ENCODE results near the gene HDAC4. TPM values are rescaled to one million over a fixed set of nuclear protein-coding genes. Genes with fewer than 3 reads are reported as not detected.
A peak's percentile ranks its signal among the peaks of the same experiment; 100 is the strongest.

HDAC4 gene
- total RNA-seq, 1 donor from 2014 or later = 39.0 TPM

- H3K4me1 Mint-ChIP-seq (ENCODE audit: unreplicated experiment) = peaks cover 8% of the 10 kb centered on the region
- TF ChIP-seq CTCF (conservative IDR thresholded peaks at IDR 0.05) = peak; percentile 39
- H3K27ac Mint-ChIP-seq = no peak overlapping the region
- no peak overlapping the region for H3K4me3 Mint-ChIP-seq
- no peaks in the 10 kb centered on the region for H3K9me3 Mint-ChIP-seq
- peak; percentile 39 for DNase-seq (ENCODE audit: extremely low spot score, unreplicated experiment)
- H3K27me3 Mint-ChIP-seq = no peaks in the 10 kb centered on the region
- peaks cover 23% of the 10 kb centered on the region for H3K36me3 Mint-ChIP-seq
These were observed 237.7 kb downstream of the HDAC4 start for GRCh38 chr2:239162976-239163687.

GRCh38 chr2:239162141-239162821 lies 238.5 kb downstream of the HDAC4 start:
- Mint-ChIP-seq H3K9me3 (no peaks in the 10 kb centered on the region), H3K27me3 (no peaks in the 10 kb centered on the region), H3K4me1 (ENCODE audit: unreplicated experiment) (peaks cover 11% of the 10 kb centered on the region), H3K36me3 (peaks cover 23% of the 10 kb centered on the region), H3K4me3 (no peak overlapping the region), H3K27ac (no peak overlapping the region)
- TF ChIP-seq CTCF (conservative IDR thresholded peaks at IDR 0.05) = no peak
- peak; percentile 66 for DNase-seq (ENCODE audit: extremely low spot score, unreplicated experiment)

- no peak for TF ChIP-seq CTCF (conservative IDR thresholded peaks at IDR 0.05)
- no peaks in the 10 kb centered on the region for H3K9me3 Mint-ChIP-seq
- H3K36me3 Mint-ChIP-seq = peaks cover 21% of the 10 kb centered on the region
- H3K4me1 Mint-ChIP-seq (ENCODE audit: unreplicated experiment) = peaks cover 14% of the 10 kb centered on the region
- no peak overlapping the region for H3K4me3 Mint-ChIP-seq
- H3K27me3 Mint-ChIP-seq = no peaks in the 10 kb centered on the region
- H3K27ac Mint-ChIP-seq = no peak overlapping the region
- DNase-seq (ENCODE audit: extremely low spot score, unreplicated experiment) = peak; percentile 52
These were observed 239.1 kb downstream of the HDAC4 start for GRCh38 chr2:239161711-239162140.

- Mint-ChIP-seq H3K27ac (no peak overlapping the region), H3K9me3 (no peaks in the 10 kb centered on the region), H3K27me3 (no peaks in the 10 kb centered on the region), H3K36me3 (peaks cover 17% of the 10 kb centered on the region), H3K4me1 (ENCODE audit: unreplicated experiment) (peaks cover 18% of the 10 kb centered on the region), H3K4me3 (no peak overlapping the region)
- peak; percentile 47 for DNase-seq (ENCODE audit: extremely low spot score, unreplicated experiment)
- TF ChIP-seq CTCF (conservative IDR thresholded peaks at IDR 0.05) = no peak
These were observed 240.3 kb downstream of the HDAC4 start for GRCh38 chr2:239160226-239161143.

GRCh38 chr2:239159476-239159911 lies 241.3 kb downstream of the HDAC4 start:
- TF ChIP-seq CTCF (conservative IDR thresholded peaks at IDR 0.05) = no peak
- H3K4me3 Mint-ChIP-seq = no peak overlapping the region
- peaks cover 18% of the 10 kb centered on the region for H3K4me1 Mint-ChIP-seq (ENCODE audit: unreplicated experiment)
- peaks cover 17% of the 10 kb centered on the region for H3K36me3 Mint-ChIP-seq
- no peaks in the 10 kb centered on the region for H3K27me3 Mint-ChIP-seq
- DNase-seq (ENCODE audit: extremely low spot score, unreplicated experiment) = peak; percentile 56
- no peak overlapping the region for H3K27ac Mint-ChIP-seq
- H3K9me3 Mint-ChIP-seq = no peaks in the 10 kb centered on the region

Measured in type B pancreatic cell (in vitro differentiated cells).